Keratinocyte (primary cell): Measurements from ENCODE around the gene RET.

Source experiments
- CTCF ChIP-seq, 3 experiments: IDR thresholded peaks in 1 of 3; conservative IDR thresholded peaks in 1 of 3; optimal IDR thresholded peaks in 1 of 3; 2 replicates in 2 of 3; 3 replicates in 1 of 3; pipeline versions ENCODE3 to v1.5.1; 2011; ENCODE audit warnings: low read length in 3 of 3, mild to moderate bottlenecking in 3 of 3, moderate library complexity in 2 of 3, control low read depth in 1 of 3, inconsistent platforms in 1 of 3; ENCODE audit not compliant: insufficient read depth in 2 of 3; ENCODE audit errors: extremely low read depth in 1 of 3
- EZH2 ChIP-seq: IDR thresholded peaks from one replicate; pipeline ENCODE4 v1.6.1; 2012; ENCODE audit warnings: inconsistent platforms, mild to moderate bottlenecking, low read length, moderate library complexity

GRCh38 chr10:43135064-43135463 is 58.2 kb downstream of the RET start:
- TF ChIP-seq EZH2 (no peak), CTCF (optimal IDR thresholded peaks at IDR 0.05 in 1 of 3, IDR thresholded peaks at IDR 0.05 in 1 of 3, conservative IDR thresholded peaks at IDR 0.05 in 1 of 3; ENCODE audit: extremely low read depth in 1 of 3, insufficient read depth in 2 of 3, low read length in 3 of 3) (no peak)
